Kidney tubule cell (primary cell): ENCODE measurements around the gene AMH.

ENCODE experiments used
- DNase-seq: peaks from one replicate; pipeline ENCODE4 v3.0.0-alpha.2; 2018; ENCODE audit warnings: low spot score

The AMH gene

GRCh38 chr19:2221250-2221831, 27.8 kb upstream of the AMH start:
- no peak for DNase-seq

GRCh38 chr19:2221918-2222317, 27.2 kb upstream of the AMH start:
- no peak for DNase-seq

GRCh38 chr19:2223391-2223790, 25.7 kb upstream of the AMH start:
- no peak for DNase-seq

GRCh38 chr19:2223959-2224358, 25.2 kb upstream of the AMH start:
- DNase-seq, result no peak

- DNase-seq, result no peak
Observed at GRCh38 chr19:2224754-2225349, 24.3 kb upstream of the AMH start.

- DNase-seq, result no peak
Observed at GRCh38 chr19:2225415-2226050, 23.6 kb upstream of the AMH start.

GRCh38 chr19:2226051-2226839, 22.9 kb upstream of the AMH start:
- no peak for DNase-seq

GRCh38 chr19:2226840-2227360, 22.2 kb upstream of the AMH start:
- no peak for DNase-seq

GRCh38 chr19:2227415-2228156, 21.5 kb upstream of the AMH start:
- DNase-seq, result no peak

- no peak for DNase-seq
Observed at GRCh38 chr19:2228157-2229030, 20.7 kb upstream of the AMH start.

- no peak for DNase-seq
Observed at GRCh38 chr19:2229103-2230032, 19.8 kb upstream of the AMH start.

GRCh38 chr19:2230033-2230531, 19.0 kb upstream of the AMH start:
- no peak for DNase-seq

- no peak for DNase-seq
Observed at GRCh38 chr19:2230807-2231533, 18.2 kb upstream of the AMH start.

- DNase-seq, result peak; percentile 30
Observed at GRCh38 chr19:2231621-2232221, 17.4 kb upstream of the AMH start.

GRCh38 chr19:2232286-2233151, 16.6 kb upstream of the AMH start:
- no peak for DNase-seq

- DNase-seq, result no peak
Observed at GRCh38 chr19:2233601-2234280, 15.4 kb upstream of the AMH start.

- peak; percentile 32 for DNase-seq
Observed at GRCh38 chr19:2234996-2235380, 14.1 kb upstream of the AMH start.
